ENCODE data around the gene CLINT1.
A peak's percentile ranks its signal among the peaks of the same experiment; 100 is the strongest.

Gene CLINT1

DNA sequence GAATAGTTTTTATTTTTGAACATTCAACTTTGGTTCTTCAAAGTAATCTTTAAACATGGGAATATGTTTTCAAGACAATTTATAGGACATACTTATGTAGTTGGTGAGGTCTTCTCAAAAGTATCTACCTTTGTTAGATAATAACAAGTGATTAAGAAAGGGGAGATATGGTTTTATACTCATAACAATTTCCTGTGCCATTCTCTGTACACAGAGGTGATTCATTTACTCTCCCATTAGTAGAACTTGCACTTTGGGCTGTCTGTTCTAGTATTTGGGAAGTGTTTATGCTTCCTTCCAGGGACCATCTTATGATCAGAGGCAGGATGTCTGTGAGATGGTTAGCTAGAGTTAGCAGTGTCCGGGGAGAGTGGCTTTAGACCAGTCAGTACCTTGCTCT is 100.2 kb downstream of the CLINT1 start:
- DNase-seq (ENCODE audit: low read depth), result no peak

DNA sequence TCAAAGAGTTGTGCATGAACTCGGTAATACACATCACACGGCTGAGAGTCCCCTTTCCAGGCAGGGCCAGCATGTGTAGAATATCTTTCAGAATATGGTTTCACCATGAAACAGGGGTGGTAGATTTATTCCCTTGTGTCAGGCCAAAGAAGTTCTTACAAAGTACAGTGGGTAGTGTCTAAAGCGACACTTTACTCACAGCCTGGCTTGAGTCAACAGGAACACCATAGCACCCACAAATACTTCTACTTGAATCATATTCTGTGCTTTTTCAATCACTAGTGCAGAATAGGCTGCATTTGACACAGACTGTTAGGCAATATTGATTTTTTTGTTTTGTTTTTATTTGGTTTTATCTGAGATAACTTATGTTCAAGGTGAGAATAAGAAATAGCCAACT is 102.8 kb downstream of the CLINT1 start:
- no peak for DNase-seq (ENCODE audit: low read depth)

DNA sequence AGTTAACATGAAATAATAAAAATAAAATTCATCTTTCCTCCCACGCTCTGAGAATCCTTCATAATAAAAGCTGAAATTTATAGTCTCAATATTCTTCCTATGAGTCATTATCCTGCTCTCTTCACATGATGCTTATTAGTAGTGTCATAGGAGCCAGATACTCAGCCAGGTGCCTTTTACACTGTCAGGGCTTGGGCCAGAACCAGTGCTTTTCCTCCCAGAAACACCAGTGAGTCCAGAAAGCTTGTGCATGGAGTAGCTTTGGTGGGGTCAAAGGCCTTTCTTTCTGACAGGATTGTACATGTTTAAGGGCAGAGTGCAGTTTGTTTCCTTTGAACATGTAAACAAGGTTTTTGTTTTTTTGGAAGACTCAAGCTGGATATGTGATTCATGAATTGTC is 108.6 kb downstream of the CLINT1 start:
- no peak for DNase-seq (ENCODE audit: low read depth)

DNA sequence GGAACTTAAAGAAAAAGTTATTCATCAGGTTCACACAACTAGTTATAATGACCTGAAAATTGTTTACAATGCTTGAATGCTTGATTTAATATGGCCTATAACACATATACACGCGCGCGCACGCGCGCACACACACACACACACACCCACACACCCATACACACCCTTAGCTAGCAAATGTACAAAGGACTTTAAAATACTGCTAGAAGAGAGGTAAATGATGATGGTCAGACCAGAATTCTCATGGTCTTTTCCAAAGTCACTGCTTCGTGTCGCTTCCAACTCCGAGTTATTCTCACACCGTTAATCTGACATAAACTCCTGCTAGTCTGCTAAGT is 109.5 kb downstream of the CLINT1 start:
- DNase-seq (ENCODE audit: low read depth), result no peak

DNA sequence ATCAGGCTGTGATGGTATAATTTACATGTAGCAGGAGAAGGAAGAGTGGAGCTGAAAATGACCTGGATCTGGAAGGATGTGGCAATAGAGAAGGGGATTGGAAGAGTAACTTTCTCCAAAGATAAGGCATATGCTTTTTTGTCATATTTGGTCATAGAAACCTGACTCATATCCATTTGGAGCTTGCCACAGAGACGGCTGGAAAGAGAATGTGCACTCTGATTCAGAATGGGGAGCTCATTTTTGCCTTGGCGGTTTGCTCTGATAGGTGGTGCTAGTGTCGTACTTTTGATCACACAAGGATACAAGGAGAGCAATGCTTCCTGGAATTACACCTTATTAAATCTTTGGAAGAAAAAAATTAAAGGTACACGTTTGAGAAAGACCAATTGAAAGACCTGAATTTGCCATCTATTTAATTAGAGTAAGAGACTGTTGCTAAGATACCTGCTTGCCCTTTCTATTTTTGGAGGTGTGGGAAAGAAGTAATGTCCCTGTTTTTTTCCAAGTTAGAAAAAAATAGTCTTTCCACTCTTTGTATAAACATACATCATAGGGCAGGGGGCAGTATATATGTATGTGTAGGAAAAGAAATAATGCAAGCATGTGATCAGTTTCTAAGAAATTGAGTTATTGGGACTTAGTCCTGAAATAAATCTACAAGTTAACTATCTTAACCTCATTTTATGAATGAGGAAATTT is 110.0 kb downstream of the CLINT1 start:
- no peak for DNase-seq (ENCODE audit: low read depth)

DNA sequence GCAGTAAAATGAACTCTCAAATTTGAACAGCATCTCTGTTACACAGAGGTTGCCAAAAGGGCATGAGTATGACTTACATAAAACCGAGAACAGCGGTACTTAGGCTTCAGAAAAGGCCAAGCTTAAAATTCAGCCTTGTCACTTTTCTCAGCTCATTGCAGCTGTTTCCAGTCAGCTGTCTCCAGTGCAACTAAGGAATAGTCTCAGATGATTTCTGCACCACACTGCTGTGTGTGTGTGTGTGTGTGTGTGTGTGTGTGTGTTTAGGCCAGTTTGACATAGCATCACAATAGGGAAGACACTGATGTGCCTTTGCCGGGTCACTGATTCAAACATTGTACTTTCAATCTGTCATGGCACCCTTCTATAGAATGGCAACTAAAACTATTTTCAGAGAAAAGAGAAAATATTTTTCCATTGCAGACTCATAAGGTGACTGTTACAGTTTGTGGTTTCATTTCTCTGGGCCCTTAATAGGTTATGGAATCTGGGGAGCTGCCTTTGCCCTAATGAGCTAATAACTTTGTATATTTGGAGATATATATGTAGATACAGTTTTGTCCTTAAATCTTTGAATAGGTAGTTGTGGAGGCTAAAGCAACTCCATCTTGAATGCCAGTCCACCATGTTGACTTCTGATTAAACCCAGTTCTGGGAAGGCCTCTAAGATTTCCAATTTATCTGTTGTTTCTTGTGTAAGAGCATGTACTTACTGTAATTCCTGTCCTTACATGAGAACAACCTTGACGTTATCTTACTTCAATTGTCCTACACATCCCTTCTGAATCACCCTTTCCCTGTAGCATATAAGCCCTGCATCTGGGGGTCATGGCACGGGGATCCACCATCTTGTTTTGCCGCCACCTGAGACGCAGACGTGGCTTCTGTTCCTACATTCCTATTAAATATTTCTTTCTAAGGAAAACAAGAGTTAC is 110.9 kb downstream of the CLINT1 start:
- no peak for DNase-seq (ENCODE audit: low read depth)

DNA sequence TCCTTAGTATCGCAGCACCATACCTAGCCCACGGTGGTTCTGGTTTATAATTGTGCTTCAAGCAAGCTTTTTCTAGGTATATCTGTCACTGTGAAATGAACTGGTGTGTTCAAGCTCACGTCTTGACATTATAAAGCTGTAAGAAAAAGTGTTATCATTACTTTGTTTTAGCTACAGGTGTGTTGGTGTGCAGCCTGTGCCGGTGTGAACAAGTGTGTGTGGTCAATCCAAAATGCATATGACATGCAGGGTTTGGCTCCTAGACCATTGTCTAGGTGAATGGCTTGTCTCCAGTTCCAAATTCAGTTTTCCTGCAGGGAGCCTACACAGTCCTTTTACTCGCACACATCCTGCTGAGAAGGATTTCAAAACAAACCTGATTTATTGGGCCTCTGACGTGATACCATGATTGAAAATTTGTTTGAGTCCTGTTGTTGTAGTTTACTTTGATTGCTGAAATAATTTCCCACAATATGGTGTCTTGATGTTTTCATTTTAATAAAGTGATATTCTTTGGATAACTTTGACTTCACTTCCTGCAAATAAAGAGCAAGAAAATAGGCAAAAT is 111.7 kb downstream of the CLINT1 start:
- no peak for DNase-seq (ENCODE audit: low read depth)

DNA sequence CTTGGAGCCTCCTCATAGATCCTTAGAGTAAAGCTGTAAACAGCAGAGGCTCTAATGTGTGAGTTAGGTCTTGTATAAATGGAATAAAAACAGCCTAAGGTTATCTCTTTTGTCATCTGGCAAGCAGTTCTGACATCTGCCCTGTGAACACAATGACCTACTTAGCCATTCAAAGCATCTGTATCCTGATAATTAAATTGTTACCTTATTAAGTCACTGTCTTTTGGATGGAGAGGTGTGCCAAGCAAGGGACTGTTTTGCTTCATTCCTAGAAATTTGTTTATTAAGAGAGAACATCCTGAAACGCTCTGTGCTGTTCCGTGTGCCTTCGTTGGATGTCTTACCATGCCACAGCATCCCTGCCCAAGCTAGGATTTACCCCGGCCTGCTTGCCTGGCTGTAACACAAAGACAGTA is 113.9 kb downstream of the CLINT1 start:
- no peak for DNase-seq (ENCODE audit: low read depth)

DNA sequence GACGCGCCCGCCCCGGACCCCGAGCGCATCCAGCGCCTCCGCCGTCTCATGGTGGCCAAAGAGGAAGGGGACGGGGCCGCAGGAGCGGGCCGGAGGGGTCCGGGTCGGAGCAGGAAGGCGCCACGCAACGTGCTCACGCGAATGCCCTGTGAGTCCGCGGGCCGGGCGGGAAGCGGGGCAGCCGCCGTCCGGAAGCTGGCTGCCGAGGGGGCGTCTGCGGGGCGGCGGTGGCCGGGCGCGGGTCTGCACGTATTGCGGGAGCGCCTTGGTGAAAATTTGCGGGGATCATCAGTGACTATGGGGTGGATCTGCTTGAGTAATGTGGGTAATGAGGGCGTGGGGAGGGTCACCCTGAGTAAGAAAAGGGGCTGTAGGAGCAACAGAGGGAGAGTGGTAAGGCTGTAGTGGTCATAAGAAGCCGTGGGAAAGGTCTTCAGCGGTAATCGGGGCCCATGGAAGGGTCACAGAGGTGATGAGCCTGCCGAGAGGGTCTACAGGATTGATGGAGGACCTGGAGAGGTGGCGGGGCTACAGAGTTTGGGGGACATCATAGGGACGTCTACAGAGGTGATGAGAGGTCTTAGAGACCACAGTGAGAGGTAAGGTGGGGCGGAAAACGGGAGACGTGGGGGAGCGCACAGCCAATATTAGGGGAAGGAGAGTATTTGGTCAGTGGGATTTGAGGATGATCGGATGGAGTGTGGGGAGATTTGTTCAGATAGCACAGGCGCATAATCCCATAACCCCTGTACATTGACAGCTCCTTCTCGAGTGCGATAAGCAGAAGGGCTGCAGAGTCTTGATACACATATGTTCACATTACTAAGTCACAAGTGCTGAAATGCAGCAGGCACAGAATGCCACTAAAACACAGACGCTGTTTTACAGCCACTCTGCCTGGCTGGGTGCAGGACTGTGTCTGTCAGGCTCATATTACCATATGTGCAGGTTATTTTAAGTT is 114.6 kb downstream of the CLINT1 start:
- DNase-seq (ENCODE audit: low read depth), result peak; percentile 14

DNA sequence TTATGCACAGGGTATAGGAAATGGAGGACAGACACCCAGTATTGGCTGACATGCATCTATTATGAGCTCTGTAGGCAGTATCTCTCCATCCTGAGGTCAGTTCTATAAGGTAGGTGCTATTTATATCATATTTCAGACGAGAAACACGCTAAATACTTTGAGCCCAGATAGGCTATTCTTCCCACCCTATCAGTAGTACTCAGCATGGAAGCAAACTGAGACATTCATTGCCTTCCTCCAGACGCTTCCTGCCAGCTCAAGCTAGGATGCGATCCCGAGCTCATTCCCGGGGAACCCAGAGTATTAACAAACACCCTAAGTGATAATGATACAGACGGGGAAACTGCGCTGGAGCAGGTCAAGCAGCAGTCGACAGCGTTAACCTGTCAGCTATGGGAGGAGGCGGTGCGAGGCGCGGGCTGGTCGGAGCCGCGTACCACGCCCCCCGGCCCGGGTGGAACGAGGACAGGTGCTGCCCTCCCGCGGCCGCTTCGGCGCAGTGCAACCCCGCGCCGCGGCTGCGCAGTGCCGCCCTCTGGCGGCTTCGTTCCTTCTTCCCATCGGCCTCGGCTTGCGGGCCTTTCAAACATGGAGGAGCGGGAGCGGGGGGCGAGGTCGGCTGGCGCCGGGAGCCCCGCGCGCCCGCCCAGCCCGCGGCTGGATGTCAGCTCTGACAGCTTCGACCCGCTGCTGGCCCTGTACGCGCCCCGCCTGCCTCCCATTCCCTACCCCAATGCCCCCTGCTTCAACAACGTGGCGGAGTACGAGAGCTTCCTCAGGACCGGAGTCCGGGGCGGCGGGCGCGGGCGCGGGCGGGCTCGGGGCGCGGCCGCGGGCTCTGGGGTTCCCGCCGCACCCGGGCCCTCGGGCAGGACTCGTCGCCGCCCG is 115.5 kb downstream of the CLINT1 start, which contains the start of gene LSM11:
LSM11 (plus strand) TSS at position 550 of the 888 bp plus-strand sequence; CDS start at position 589, 39 bp downstream.
- peak; percentile 89 for DNase-seq (ENCODE audit: low read depth)

DNA sequence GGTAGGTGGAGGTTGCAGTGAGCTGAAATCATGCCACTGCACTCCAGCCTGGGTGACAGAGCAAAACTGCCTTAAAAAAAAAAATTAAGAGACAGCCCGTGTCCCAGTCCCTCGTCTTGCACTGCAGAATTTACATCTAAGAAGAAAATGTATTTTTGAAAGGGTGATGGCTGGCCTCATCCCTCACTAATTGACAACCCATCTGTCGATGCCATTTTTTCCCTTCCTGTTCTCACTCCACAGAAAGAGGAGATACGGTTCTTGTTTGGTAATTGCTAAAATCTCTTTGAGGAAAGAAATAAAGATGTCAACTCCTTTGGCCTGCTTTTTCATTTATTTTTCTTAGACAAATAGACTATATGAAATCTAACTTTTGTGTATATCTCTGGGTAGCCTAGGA is 117.8 kb downstream of the CLINT1 start:
- DNase-seq (ENCODE audit: low read depth), result no peak

DNA sequence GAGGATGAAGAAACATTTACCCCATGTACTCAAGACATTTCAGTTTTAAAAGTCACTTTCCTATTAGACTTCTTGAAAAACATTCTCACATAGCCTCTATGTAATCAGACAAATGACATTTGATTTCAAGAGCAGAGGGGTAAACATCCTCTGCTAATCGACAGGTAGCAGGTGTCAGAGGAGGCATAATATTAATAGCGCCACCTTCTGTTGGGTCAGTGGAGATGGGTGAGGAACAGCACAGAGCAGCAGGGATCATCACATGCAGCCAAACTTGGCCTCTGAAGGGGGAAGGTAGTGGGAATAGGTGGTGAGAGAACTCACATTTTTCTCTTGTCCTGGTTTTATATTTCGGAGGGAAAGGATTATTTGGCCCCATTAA is 118.7 kb downstream of the CLINT1 start:
- no peak for DNase-seq (ENCODE audit: low read depth)

DNA sequence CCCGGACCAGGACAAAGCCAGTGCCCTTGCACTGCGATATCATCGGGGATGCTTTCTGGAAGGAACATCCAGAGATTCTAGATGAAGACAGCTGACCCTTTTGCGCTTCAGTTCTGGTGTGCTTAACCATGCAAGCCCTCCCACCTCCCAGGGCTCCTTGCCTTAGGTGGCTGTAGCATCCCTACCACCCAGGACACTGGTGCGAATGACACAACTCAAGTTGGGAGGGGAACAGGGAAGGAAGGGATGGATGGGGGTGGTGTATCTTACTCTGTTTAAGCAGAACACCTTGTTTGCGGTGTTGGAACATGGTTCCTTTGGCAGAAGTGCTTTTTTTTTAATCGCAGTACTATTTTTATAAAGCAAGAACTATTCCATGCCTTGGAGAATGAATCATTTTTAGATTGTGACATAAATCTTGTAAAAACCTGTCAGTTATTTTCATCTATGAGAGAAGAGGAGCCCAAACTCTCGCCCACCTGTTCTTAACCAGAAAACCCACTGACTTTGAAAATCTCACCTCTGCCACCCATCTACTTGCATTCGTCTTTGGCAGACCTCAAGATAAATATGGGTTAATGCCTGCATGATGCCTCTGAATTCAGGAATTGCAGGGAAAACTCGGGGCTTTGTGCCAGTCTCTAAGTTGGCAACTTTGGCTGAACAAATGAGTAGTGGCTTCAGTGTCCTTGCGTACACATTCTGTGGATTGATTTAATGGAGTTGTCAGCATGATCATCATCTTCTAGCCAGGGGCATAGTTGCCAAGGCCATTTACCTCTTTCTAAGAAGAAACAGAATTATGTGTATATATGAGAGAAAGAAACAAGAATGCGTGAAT is 119.3 kb downstream of the CLINT1 start:
- no peak for DNase-seq (ENCODE audit: low read depth)

DNA sequence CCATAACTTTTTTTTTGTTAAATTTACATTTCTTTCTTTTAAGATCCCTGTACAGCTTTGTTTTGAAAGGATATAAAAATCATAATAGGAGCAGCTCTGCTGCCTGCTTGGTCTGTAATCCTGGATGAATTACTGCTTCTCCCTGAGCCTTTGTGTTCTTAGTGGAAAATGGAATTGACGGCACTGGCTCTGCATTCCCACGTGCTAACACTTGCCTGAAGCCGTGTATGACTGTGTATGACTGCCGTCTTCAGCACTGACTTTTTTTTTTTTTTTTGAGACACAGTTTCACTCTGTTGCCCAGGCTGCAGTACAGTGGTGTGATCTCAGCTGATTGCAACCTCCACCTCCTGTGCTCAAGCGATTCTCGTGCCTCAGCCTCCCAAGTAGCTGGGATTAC is 123.0 kb downstream of the CLINT1 start:
- DNase-seq (ENCODE audit: low read depth), result no peak

Measured in activated T-helper 9 cell treated with anti-CD3 and anti-CD28 coated beads, Interleukin-2, amount 50 U/mL, for 16 hours (primary cell).